ENCODE data around the gene AIFM1.

DNA sequence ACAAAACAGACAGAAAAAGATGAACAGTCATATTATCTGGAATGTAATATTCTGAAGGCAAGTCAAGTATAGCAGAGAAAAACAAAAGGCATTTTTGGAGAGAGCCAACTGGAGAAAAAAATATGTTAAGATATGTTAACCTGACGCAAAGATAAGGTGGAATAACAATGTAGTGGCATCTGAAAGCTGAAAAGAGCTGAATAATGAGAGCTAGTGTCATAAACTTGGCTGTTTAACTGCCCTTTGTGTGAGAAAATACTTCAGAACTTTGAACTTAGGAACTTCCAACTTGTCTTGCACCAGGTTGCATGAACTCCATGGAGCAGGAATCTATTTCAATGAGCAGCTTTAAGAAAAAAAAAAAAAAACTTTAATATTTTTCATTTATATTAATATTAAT lies 39.0 kb upstream of the AIFM1 start:
- TF ChIP-seq, protein P1, sequence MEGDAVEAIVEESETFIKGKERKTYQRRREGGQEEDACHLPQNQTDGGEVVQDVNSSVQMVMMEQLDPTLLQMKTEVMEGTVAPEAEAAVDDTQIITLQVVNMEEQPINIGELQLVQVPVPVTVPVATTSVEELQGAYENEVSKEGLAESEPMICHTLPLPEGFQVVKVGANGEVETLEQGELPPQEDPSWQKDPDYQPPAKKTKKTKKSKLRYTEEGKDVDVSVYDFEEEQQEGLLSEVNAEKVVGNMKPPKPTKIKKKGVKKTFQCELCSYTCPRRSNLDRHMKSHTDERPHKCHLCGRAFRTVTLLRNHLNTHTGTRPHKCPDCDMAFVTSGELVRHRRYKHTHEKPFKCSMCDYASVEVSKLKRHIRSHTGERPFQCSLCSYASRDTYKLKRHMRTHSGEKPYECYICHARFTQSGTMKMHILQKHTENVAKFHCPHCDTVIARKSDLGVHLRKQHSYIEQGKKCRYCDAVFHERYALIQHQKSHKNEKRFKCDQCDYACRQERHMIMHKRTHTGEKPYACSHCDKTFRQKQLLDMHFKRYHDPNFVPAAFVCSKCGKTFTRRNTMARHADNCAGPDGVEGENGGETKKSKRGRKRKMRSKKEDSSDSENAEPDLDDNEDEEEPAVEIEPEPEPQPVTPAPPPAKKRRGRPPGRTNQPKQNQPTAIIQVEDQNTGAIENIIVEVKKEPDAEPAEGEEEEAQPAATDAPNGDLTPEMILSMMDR (IDR thresholded peaks at IDR 0.05; ENCODE audit: extremely low read depth in 1 of 2, insufficient read depth in 1 of 2, low read depth in 1 of 2, low read length in 2 of 2) = no peak
- TF ChIP-seq POLR2A (IDR thresholded peaks at IDR 0.05; ENCODE audit: low read depth, low read length) (no peak), JUN (IDR thresholded peaks at IDR 0.05; ENCODE audit: borderline replicate concordance, insufficient read depth, insufficient read length, low read depth) (no peak), FOS (IDR thresholded peaks at IDR 0.05; ENCODE audit: borderline replicate concordance, insufficient read depth, low read length) (no peak), EZH2 (IDR thresholded peaks at IDR 0.05; ENCODE audit: borderline replicate concordance, low read depth, low read length, severe bottlenecking) (no peak), MYC (IDR thresholded peaks at IDR 0.05; ENCODE audit: low read depth, low read length) (no peak), GATA2 (IDR thresholded peaks at IDR 0.05; ENCODE audit: insufficient read depth, insufficient read length, low read depth, low read length) (no peak), POLR2AphosphoS5 (IDR thresholded peaks at IDR 0.05; ENCODE audit: insufficient read depth, low read depth, low read length) (no peak)

Data from endothelial cell of umbilical vein (primary cell).